ENCODE measurements around the gene C16orf95. TPM values are rescaled to one million over a fixed set of nuclear protein-coding genes. Genes with fewer than 3 reads are reported as not detected.

C16orf95 gene
- total and polyA plus RNA-seq, 7 donors = 0.36 to 6.6 (median 2.2) TPM; not detected in 1

- Histone ChIP-seq H3K27ac (no peak overlapping the region), H3K27me3 (no peaks in the 10 kb centered on the region), H3K4me3 (no peak overlapping the region), H3K36me3 (no peaks in the 10 kb centered on the region), H3K4me1 (peaks cover 0 to 22% (median 18%) of the 10 kb centered on the region in 4 donors), H3K9me3 (no peaks in the 10 kb centered on the region)
- intact Hi-C loops (cut with DNase I) = no loop called here
- no peak for DNase-seq
- WGBS, 2 donors = 93 to 94% methylated on average over 9 of the region's 9 CpGs
- TF ChIP-seq EP300 (IDR thresholded peaks at IDR 0.05) = no peak
- TF ChIP-seq POLR2AphosphoS5 (IDR thresholded peaks at IDR 0.05) = no peak
- no peak for TF ChIP-seq POLR2A (IDR thresholded peaks at IDR 0.05)
Observed at GRCh38 chr16:87322360-87322759, 5.2 kb upstream of the C16orf95 start.

GRCh38 chr16:87321336-87322107, 4.3 kb upstream of the C16orf95 start:
- TF ChIP-seq POLR2AphosphoS5 (IDR thresholded peaks at IDR 0.05) = no peak
- no peak for TF ChIP-seq POLR2A (IDR thresholded peaks at IDR 0.05)
- no peak for TF ChIP-seq CTCF (IDR thresholded peaks at IDR 0.05)
- TF ChIP-seq EP300 (IDR thresholded peaks at IDR 0.05) = no peak
- H3K4me1 ChIP-seq = peaks cover 0 to 22% (median 18%) of the 10 kb centered on the region in 4 donors
- intact Hi-C loops (cut with DNase I) = no loop called here
- WGBS, 2 donors = 84 to 88% methylated on average over 20 of the region's 20 CpGs
- no peak overlapping the region for H3K4me3 ChIP-seq
- H3K36me3 ChIP-seq = no peaks in the 10 kb centered on the region
- DNase-seq = no peak
- no peaks in the 10 kb centered on the region for H3K27me3 ChIP-seq
- H3K27ac ChIP-seq = no peak overlapping the region
- H3K9me3 ChIP-seq = no peaks in the 10 kb centered on the region

- Histone ChIP-seq H3K4me3 (no peak overlapping the region), H3K27me3 (no peaks in the 10 kb centered on the region), H3K9me3 (no peaks in the 10 kb centered on the region), H3K36me3 (no peaks in the 10 kb centered on the region), H3K27ac (no peak overlapping the region), H3K4me1 (peaks cover 0 to 22% (median 18%) of the 10 kb centered on the region in 4 donors)
- intact Hi-C loops (cut with DNase I) = no loop called here
- WGBS, 2 donors = 94 to 95% methylated on average over 12 of the region's 12 CpGs
- DNase-seq = no peak
- TF ChIP-seq CTCF (IDR thresholded peaks at IDR 0.05) (no peak), POLR2AphosphoS5 (IDR thresholded peaks at IDR 0.05) (no peak), POLR2A (IDR thresholded peaks at IDR 0.05) (no peak), EP300 (IDR thresholded peaks at IDR 0.05) (no peak)
Observed at GRCh38 chr16:87320510-87321227, 3.5 kb upstream of the C16orf95 start.

GRCh38 chr16:87319997-87320491, 2.9 kb upstream of the C16orf95 start:
- Histone ChIP-seq H3K4me1 (peaks cover 0 to 19% (median 16%) of the 10 kb centered on the region in 4 donors), H3K27me3 (no peaks in the 10 kb centered on the region), H3K27ac (no peak overlapping the region), H3K36me3 (no peaks in the 10 kb centered on the region), H3K4me3 (no peak overlapping the region), H3K9me3 (no peaks in the 10 kb centered on the region)
- TF ChIP-seq CTCF (IDR thresholded peaks at IDR 0.05) (no peak), EP300 (IDR thresholded peaks at IDR 0.05) (no peak), POLR2A (IDR thresholded peaks at IDR 0.05) (no peak), POLR2AphosphoS5 (IDR thresholded peaks at IDR 0.05) (no peak)
- DNase-seq = no peak
- intact Hi-C loops (cut with DNase I) = loop anchor here (5.0 to 10.0 kb wide), 3 partner anchors 42 to 235 kb away; partner anchors contain the start of gene ZCCHC14
- 91% methylated on average over 7 of the region's 7 CpGs for WGBS, 2 donors

GRCh38 chr16:87319011-87319410, 1.8 kb upstream of the C16orf95 start:
- Histone ChIP-seq H3K4me1 (peaks cover 0 to 12% (median 9%) of the 10 kb centered on the region in 4 donors), H3K27me3 (no peaks in the 10 kb centered on the region), H3K36me3 (no peaks in the 10 kb centered on the region), H3K9me3 (no peaks in the 10 kb centered on the region), H3K4me3 (no peak overlapping the region), H3K27ac (no peak overlapping the region)
- intact Hi-C loops (cut with DNase I) = loop anchor here (5.0 to 10.0 kb wide), 3 partner anchors 43 to 236 kb away; partner anchors contain the start of gene ZCCHC14
- TF ChIP-seq CTCF (IDR thresholded peaks at IDR 0.05) (no peak), EP300 (IDR thresholded peaks at IDR 0.05) (no peak), POLR2AphosphoS5 (IDR thresholded peaks at IDR 0.05) (no peak), POLR2A (IDR thresholded peaks at IDR 0.05) (no peak)
- DNase-seq = no peak

Measured in sigmoid colon (tissue), 7 donors.